Measurements from ENCODE around the gene TROAP.

DNA sequence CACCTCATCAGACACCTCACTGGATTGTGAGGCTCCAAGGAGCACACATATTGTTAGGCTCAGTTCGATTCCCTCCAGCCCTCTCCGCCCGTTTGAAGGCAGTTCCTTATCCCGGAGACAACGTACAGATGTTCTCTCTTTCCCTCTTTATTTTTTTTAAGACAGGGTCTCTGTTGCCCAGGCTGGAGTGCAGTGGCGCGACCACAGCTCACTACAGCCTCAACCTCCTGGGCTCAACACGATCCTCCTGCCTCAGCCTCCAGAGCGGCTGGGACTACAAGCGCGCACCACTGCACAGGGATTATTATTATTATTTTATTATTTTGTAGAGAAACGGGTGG lies 718 bp upstream of the TROAP start:
- TF ChIP-seq, protein P1, sequence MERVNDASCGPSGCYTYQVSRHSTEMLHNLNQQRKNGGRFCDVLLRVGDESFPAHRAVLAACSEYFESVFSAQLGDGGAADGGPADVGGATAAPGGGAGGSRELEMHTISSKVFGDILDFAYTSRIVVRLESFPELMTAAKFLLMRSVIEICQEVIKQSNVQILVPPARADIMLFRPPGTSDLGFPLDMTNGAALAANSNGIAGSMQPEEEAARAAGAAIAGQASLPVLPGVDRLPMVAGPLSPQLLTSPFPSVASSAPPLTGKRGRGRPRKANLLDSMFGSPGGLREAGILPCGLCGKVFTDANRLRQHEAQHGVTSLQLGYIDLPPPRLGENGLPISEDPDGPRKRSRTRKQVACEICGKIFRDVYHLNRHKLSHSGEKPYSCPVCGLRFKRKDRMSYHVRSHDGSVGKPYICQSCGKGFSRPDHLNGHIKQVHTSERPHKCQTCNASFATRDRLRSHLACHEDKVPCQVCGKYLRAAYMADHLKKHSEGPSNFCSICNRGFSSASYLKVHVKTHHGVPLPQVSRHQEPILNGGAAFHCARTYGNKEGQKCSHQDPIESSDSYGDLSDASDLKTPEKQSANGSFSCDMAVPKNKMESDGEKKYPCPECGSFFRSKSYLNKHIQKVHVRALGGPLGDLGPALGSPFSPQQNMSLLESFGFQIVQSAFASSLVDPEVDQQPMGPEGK (CRISPR knock-in tag; IDR thresholded peaks at IDR 0.05; ENCODE audit: borderline replicate concordance) = no peak
- TF ChIP-seq EZH2 (IDR thresholded peaks at IDR 0.05; ENCODE audit: borderline replicate concordance, low read depth, low read length) = no peak
- TF ChIP-seq MLX (CRISPR knock-in tag; conservative IDR thresholded peaks at IDR 0.05) = 0 out of 4 replicates have a peak, but pooled peaks of 1 of the 2 experiments have one; percentile 10
- TF ChIP-seq USF2 (CRISPR knock-in tag; IDR thresholded peaks at IDR 0.05) = no peak
- TF ChIP-seq CBX1 (IDR thresholded peaks at IDR 0.05; ENCODE audit: low read depth) = no peak

All from K562 (cell line).